HUES48 (cell line): Measurements from ENCODE around the gene ITPK1.

Experiments used
- H3K27ac ChIP-seq: one replicate; pipeline ENCODE4 v1.7.0; 2013; ENCODE audit warnings: low read depth, low read length, inconsistent platforms
- H3K27me3 ChIP-seq: 2 replicates; pipeline ENCODE4 v1.6.1; 2013; ENCODE audit warnings: mild to moderate bottlenecking, low read length; ENCODE audit not compliant: control insufficient read depth, insufficient read depth
- H3K36me3 ChIP-seq: 2 replicates; pipeline ENCODE4 v1.6.1; 2013; ENCODE audit warnings: low read length; ENCODE audit not compliant: control insufficient read depth, insufficient read depth
- H3K4me1 ChIP-seq: 2 replicates; pipeline ENCODE4 v1.6.1; 2013; ENCODE audit warnings: mild to moderate bottlenecking, low read length; ENCODE audit not compliant: control insufficient read depth, insufficient read depth
- H3K4me3 ChIP-seq: 2 replicates; pipeline ENCODE4 v1.5.1; 2013; ENCODE audit warnings: mild to moderate bottlenecking, low read depth, low read length
- H3K9ac ChIP-seq: 2 replicates; pipeline ENCODE4 v1.6.1; 2013; ENCODE audit warnings: mild to moderate bottlenecking, low read depth, low read length, moderate library complexity
- H3K9me3 ChIP-seq: 2 replicates; pipeline ENCODE4 v1.6.1; 2013; ENCODE audit warnings: low read length; ENCODE audit not compliant: control insufficient read depth, insufficient read depth

Gene ITPK1

GRCh38 chr14:92984896-92985295 is 130.8 kb downstream of the ITPK1 start:
- no peaks in the 10 kb centered on the region for H3K4me1 ChIP-seq
- no peaks in the 10 kb centered on the region for H3K27me3 ChIP-seq
- H3K4me3 ChIP-seq, result no peak overlapping the region
- H3K9me3 ChIP-seq, result peaks cover 8% of the 10 kb centered on the region
- no peak overlapping the region for H3K9ac ChIP-seq
- no peak overlapping the region for H3K27ac ChIP-seq
- peaks cover 14% of the 10 kb centered on the region; the same call in 1 of the 2 replicates for H3K36me3 ChIP-seq

- Histone ChIP-seq H3K9ac (no peak overlapping the region), H3K9me3 (peaks cover 15% of the 10 kb centered on the region), H3K4me3 (no peak overlapping the region), H3K4me1 (no peaks in the 10 kb centered on the region), H3K27me3 (no peaks in the 10 kb centered on the region), H3K36me3 (peaks cover 14% of the 10 kb centered on the region; the same call in 1 of the 2 replicates), H3K27ac (no peak overlapping the region)
Measured at GRCh38 chr14:92984082-92984788, 131.5 kb downstream of the ITPK1 start.

- no peaks in the 10 kb centered on the region for H3K27me3 ChIP-seq
- H3K9ac ChIP-seq, result no peak overlapping the region
- H3K27ac ChIP-seq, result no peak overlapping the region
- no peaks in the 10 kb centered on the region for H3K4me1 ChIP-seq
- H3K4me3 ChIP-seq, result no peak overlapping the region
- H3K36me3 ChIP-seq, result peaks cover 14% of the 10 kb centered on the region; the same call in 1 of the 2 replicates
- peaks cover 24% of the 10 kb centered on the region for H3K9me3 ChIP-seq
Measured at GRCh38 chr14:92982956-92983355, 132.8 kb downstream of the ITPK1 start.

DNA sequence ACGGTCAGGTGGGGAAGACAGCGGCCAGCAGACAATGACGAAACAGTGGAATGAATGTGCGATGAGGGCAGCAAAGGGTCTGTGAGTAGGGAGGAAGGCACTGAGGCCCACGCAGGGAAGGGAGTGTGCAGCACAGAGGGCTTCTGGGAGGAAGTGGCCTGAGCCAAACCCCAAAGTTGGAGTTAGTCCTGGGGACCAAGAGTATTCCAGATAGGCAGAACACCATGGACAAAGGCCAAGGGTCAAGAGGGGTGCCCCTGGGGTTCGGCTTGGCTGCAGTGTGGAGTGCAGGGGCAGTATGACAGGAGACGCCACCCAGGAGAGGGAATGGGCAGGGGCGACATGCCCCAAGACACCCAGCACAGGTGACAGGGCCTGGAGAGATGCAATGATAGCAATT is 134.0 kb downstream of the ITPK1 start:
- H3K4me3 ChIP-seq, result no peak overlapping the region
- H3K4me1 ChIP-seq, result no peaks in the 10 kb centered on the region
- H3K9me3 ChIP-seq, result peaks cover 24% of the 10 kb centered on the region
- H3K9ac ChIP-seq, result no peak overlapping the region
- H3K27me3 ChIP-seq, result no peaks in the 10 kb centered on the region
- peaks cover 20% of the 10 kb centered on the region for H3K36me3 ChIP-seq
- no peak overlapping the region for H3K27ac ChIP-seq

DNA sequence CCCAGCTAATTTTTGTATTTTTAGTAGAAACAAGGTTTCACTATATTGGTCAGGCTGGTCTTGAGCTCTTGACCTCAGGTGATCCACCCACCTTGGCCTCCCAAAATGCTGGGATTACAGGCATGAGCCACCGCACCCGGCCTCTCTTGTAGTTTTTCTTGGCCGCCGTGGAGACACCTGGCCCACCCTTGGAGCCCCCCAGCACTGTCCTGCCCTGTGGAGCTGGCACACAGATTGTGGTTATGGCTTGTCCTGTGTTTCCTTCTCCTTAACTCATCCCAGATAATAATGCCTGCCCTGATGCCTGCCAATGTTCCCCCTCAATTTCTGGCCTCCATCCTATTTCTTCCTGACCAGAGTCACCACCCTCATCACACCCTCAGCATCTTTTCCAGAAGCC is 134.9 kb downstream of the ITPK1 start:
- H3K4me1 ChIP-seq, result no peaks in the 10 kb centered on the region
- H3K36me3 ChIP-seq, result peaks cover 25% of the 10 kb centered on the region
- H3K27ac ChIP-seq, result no peak overlapping the region
- H3K27me3 ChIP-seq, result no peaks in the 10 kb centered on the region
- H3K9ac ChIP-seq, result no peak overlapping the region
- no peak overlapping the region for H3K4me3 ChIP-seq
- peaks cover 24% of the 10 kb centered on the region for H3K9me3 ChIP-seq

GRCh38 chr14:92978229-92979021 is 137.3 kb downstream of the ITPK1 start:
- Histone ChIP-seq H3K36me3 (peaks cover 25% of the 10 kb centered on the region), H3K4me3 (no peak overlapping the region), H3K9ac (no peak overlapping the region), H3K4me1 (no peaks in the 10 kb centered on the region), H3K27ac (no peak overlapping the region), H3K9me3 (peaks cover 24% of the 10 kb centered on the region), H3K27me3 (no peaks in the 10 kb centered on the region)

DNA sequence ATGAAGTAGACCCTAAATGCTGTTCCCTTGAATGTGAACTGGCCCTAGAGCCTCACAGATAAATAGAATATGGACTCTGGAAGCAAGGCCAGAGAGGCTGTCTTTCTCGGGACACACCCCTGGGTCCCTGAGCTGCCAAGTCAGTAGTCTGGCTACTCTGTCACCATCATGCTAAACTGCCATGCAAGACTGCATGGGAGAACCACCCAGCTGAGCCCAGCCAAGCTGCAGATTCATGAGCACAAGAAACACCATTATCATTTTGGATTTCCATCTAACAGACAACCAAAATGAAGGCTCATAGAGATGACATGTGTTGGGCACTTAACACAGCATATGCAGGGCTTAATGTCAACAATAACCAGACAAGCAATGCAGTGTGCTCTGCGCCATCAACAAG is 139.5 kb downstream of the ITPK1 start:
- Histone ChIP-seq H3K9me3 (peaks cover 23% of the 10 kb centered on the region), H3K9ac (no peak overlapping the region), H3K27ac (no peak overlapping the region), H3K27me3 (no peaks in the 10 kb centered on the region), H3K4me3 (no peak overlapping the region), H3K4me1 (peaks cover 16% of the 10 kb centered on the region; the same call in 1 of the 2 replicates), H3K36me3 (peaks cover 14% of the 10 kb centered on the region)

DNA sequence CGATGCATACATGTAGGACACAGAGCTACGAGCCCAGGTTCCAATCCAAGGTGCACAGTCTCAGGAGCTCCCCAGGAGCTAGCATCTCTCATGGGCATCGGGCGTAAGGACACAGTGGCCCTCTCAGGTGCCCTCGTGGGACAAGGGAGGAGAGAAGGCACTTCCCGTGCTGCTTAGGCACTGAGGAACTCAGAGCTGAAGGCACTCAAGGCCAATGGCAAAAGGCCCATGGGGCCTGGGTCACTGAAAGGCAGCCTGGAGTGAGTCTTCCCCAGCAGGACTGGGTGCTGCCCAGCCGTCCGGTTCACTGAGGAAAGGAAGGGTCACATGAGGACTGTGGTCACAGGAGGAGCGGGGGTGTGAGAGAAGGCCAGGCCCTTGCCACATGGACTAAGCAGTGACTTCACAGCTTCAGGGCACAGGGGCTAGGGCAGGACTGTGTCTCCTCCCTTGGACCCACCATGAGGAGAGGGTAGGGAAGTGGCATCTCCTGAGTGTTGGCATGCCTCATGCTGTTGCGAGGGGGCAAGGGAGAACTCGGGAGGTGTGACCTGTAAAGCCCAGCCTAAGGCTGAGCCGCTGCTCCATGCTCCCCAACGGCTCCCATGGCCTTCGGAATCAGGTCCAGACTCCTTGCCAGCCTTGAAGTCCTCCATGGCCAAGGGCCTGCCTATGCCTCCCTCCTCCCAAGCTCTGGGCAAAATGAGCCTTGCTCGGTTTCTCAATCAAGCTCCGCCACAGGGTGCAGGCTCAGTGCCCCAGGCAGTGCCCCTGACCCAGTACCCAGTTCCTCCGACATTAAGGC is 141.0 kb downstream of the ITPK1 start:
- Histone ChIP-seq H3K4me1 (peaks cover 22% of the 10 kb centered on the region; the same call in 1 of the 2 replicates), H3K27ac (no peak overlapping the region), H3K9ac (no peak overlapping the region), H3K36me3 (peaks cover 11% of the 10 kb centered on the region), H3K9me3 (peaks cover 15% of the 10 kb centered on the region), H3K4me3 (no peak overlapping the region), H3K27me3 (no peaks in the 10 kb centered on the region)

DNA sequence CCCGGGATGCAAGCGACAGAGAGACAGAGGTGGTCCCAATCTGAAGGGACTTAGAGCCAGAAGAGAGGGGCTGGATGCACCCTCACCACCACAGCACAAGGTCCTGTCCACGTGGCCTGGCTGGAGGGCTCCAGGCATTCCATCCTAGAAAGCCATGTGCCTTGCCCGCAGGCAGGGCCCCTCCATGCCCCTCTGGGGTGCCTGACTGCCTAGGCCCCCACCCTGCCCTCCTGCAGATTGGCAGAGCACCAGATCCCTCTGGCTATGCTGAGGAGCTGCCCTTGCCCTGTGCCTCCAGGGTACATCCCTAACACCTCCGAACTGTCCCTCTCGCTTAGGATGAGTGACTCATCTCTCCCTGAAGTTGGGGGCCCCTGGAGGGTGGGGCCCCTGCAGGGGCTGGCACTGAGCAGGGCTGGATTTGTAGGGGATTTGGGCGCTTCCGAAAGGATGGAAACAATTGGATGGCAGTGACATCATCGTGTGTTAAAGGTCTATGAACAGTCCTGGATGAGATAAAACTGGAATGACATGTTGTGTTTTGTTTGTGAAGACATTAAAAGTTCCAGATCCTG is 141.8 kb downstream of the ITPK1 start:
- Histone ChIP-seq H3K27me3 (no peaks in the 10 kb centered on the region), H3K4me1 (peaks cover 25% of the 10 kb centered on the region; the same call in 1 of the 2 replicates), H3K9me3 (peaks cover 7% of the 10 kb centered on the region), H3K36me3 (peaks cover 11% of the 10 kb centered on the region), H3K9ac (no peak overlapping the region), H3K27ac (no peak overlapping the region), H3K4me3 (no peak overlapping the region)

- H3K4me3 ChIP-seq, result no peak overlapping the region
- H3K27ac ChIP-seq, result no peak overlapping the region
- no peaks in the 10 kb centered on the region for H3K27me3 ChIP-seq
- peaks cover 11% of the 10 kb centered on the region for H3K36me3 ChIP-seq
- H3K9me3 ChIP-seq, result 0 out of 2 replicates have a peak, but pooled peaks cover 1% of the 10 kb centered on the region
- H3K9ac ChIP-seq, result no peak overlapping the region
- peaks cover 25% of the 10 kb centered on the region; the same call in 1 of the 2 replicates for H3K4me1 ChIP-seq
Measured at GRCh38 chr14:92973261-92973797, 142.4 kb downstream of the ITPK1 start.
